RWPE2 (cell line): ENCODE measurements around the gene UFSP1.
A peak's percentile ranks its signal among the peaks of the same experiment; 100 is the strongest.
"Not testable (repeated sequence)": the region's sequence is repeated elsewhere in the genome, so short reads cannot be mapped to it uniquely, and the experiment has no call there.

ENCODE experiments used
- ATAC-seq: fragments of 200-7000 bp; cut with Tn5 transposase; 3 replicates; pipeline ENCODE4 v1.9.1; 2021; ENCODE audit warnings: low read depth
- DNase-seq: peaks from one replicate; pipeline ENCODE4 v3.0.0-alpha.2; 2020; ENCODE audit warnings: low spot score
- H3K27ac ChIP-seq: fragments of 450-650 bp; 2 replicates; pipeline ENCODE4 v1.5.1; 2017; ENCODE audit warnings: mild to moderate bottlenecking; ENCODE audit not compliant: poor library complexity, severe bottlenecking
- H3K27me3 ChIP-seq: fragments of 250-450 bp; sonication (Bioruptor Pico); 2 replicates; pipeline ENCODE4 v1.5.1; 2021; ENCODE audit warnings: mild to moderate bottlenecking, moderate library complexity; ENCODE audit not compliant: insufficient read depth, poor library complexity, severe bottlenecking
- H3K36me3 ChIP-seq: fragments of 250-450 bp; sonication (Bioruptor Pico); 2 replicates; pipeline ENCODE4 v1.5.1; 2020; ENCODE audit warnings: low read depth, mild to moderate bottlenecking, moderate library complexity
- H3K4me1 ChIP-seq: fragments of 250-450 bp; sonication (Bioruptor Pico); 2 replicates; pipeline ENCODE4 v1.5.1; 2021; ENCODE audit warnings: mild to moderate bottlenecking, moderate library complexity; ENCODE audit not compliant: insufficient read depth, poor library complexity, severe bottlenecking
- H3K4me3 ChIP-seq: fragments of 250-450 bp; sonication (Bioruptor Pico); 2 replicates; pipeline ENCODE4 v1.5.1; 2021; ENCODE audit warnings: mild to moderate bottlenecking, moderate library complexity; ENCODE audit not compliant: severe bottlenecking
- H3K9me3 ChIP-seq: fragments of 250-450 bp; sonication (Bioruptor Pico); 2 replicates; pipeline ENCODE4 v1.5.1; 2021; ENCODE audit warnings: mild to moderate bottlenecking, moderate library complexity; ENCODE audit not compliant: severe bottlenecking
- TF ChIP-seq, protein P1 (sequence below): fragments of 450-650 bp; IDR thresholded peaks from one replicate; pipeline ENCODE4 v1.5.1; 2017; ENCODE audit warnings: mild to moderate bottlenecking, moderate library complexity; ENCODE audit not compliant: poor library complexity, severe bottlenecking

Gene UFSP1

DNA sequence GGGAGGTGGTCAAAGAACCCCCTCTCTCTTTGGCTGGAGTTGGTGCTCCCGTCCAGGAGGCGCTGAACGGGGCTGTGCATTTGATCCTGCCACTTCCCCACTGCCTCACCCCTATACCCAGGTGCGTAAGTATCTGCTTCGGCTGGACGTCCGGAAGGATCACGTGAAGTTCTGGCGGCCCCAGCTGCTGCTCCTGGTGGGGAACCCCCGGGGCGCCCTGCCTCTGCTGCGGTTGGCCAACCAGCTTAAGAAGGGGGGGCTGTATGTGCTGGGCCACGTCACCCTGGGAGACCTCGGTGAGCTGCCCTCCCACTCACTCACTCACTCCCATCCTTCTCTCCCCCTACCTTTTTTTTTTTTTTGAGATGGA, 27.9 kb downstream of the UFSP1 start:
- Histone ChIP-seq H3K27me3 (no peaks in the 10 kb centered on the region), H3K4me3 (no peak overlapping the region), H3K9me3 (no peaks in the 10 kb centered on the region), H3K27ac (no peak overlapping the region), H3K4me1 (peaks cover 9% of the 10 kb centered on the region), H3K36me3 (peaks cover 12% of the 10 kb centered on the region)
- TF ChIP-seq, protein P1, sequence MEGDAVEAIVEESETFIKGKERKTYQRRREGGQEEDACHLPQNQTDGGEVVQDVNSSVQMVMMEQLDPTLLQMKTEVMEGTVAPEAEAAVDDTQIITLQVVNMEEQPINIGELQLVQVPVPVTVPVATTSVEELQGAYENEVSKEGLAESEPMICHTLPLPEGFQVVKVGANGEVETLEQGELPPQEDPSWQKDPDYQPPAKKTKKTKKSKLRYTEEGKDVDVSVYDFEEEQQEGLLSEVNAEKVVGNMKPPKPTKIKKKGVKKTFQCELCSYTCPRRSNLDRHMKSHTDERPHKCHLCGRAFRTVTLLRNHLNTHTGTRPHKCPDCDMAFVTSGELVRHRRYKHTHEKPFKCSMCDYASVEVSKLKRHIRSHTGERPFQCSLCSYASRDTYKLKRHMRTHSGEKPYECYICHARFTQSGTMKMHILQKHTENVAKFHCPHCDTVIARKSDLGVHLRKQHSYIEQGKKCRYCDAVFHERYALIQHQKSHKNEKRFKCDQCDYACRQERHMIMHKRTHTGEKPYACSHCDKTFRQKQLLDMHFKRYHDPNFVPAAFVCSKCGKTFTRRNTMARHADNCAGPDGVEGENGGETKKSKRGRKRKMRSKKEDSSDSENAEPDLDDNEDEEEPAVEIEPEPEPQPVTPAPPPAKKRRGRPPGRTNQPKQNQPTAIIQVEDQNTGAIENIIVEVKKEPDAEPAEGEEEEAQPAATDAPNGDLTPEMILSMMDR, result no peak
- ATAC-seq (no peak), DNase-seq (no peak)

DNA sequence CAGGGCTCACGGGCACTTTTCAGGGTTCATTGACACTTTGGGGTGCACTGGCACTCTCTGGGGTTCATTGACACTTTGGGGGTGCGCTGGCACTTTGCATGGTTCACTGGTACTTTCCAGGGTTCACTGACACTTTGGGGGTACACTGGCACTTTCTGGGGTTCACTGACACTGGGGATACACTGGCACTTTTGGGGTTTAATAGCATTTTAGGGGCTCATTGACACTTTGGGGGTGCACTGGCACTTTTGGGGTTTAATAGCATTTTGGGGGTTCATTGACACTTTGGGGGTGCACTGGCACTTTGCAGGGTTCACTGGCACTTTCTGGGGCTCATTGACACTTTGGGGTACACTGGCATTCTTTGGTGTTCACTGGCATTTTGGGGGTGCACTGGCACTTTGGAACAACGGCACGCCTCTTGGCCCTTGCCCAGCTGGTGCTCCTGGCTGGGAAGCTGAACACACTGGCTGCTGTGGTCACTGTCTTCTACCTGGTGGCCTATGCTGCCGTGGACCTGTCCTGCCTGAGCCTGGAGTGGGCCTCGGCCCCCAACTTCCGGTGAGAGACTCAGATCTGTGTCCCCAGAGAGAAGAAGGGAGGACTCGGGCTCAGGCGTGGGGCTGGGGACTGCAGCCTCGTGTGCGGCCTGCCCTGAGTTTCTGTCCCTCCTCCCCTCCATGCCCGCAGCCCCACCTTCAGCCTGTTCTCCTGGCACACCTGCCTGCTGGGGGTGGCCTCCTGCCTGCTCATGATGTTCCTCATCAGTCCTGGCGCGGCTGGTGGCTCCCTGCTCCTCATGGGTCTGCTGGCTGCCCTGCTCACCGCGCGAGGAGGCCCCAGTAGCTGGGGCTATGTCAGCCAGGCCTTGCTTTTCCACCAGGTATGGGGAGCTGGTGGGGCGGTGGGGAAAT, 28.6 kb downstream of the UFSP1 start:
- DNase-seq (peak; percentile 55), ATAC-seq (no peak)
- Histone ChIP-seq H3K4me1 (peaks cover 6% of the 10 kb centered on the region), H3K4me3 (no peak overlapping the region), H3K27me3 (no peaks in the 10 kb centered on the region), H3K27ac (no peak overlapping the region), H3K36me3 (peaks cover 12% of the 10 kb centered on the region), H3K9me3 (no peaks in the 10 kb centered on the region)
- TF ChIP-seq, protein P1, result no peak

GRCh38 chr7:100859856-100860255, 29.7 kb downstream of the UFSP1 start:
- Histone ChIP-seq H3K27ac (no peak overlapping the region), H3K9me3 (no peaks in the 10 kb centered on the region), H3K4me1 (no peaks in the 10 kb centered on the region), H3K4me3 (no peak overlapping the region), H3K36me3 (peaks cover 12% of the 10 kb centered on the region), H3K27me3 (no peaks in the 10 kb centered on the region)
- TF ChIP-seq, protein P1, result no peak
- ATAC-seq (no peak), DNase-seq (no peak)

DNA sequence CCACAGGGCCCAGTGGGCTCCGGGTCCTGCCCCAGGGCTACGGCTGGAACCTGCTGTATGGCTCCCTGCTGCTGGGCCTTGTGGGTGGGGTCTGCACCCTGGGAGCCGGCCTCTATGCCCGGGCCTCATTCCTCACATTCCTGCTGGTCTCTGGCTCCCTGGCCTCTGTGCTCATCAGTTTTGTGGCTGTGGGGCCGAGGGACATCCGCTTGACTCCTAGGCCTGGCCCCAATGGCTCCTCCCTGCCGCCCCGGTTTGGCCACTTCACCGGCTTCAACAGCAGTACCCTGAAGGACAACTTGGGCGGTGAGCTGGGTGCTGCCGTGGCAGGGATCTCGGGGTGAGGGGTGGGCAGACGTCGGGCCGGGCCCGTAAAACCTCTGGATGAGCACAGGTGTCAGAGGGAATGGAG, 32.6 kb downstream of the UFSP1 start:
- Histone ChIP-seq H3K4me3 (no peak overlapping the region), H3K4me1 (peaks cover 3% of the 10 kb centered on the region), H3K27ac (no peak overlapping the region), H3K36me3 (peaks cover 12% of the 10 kb centered on the region), H3K27me3 (no peaks in the 10 kb centered on the region), H3K9me3 (no peaks in the 10 kb centered on the region)
- TF ChIP-seq, protein P1, result no peak
- ATAC-seq (no peak), DNase-seq (no peak)

DNA sequence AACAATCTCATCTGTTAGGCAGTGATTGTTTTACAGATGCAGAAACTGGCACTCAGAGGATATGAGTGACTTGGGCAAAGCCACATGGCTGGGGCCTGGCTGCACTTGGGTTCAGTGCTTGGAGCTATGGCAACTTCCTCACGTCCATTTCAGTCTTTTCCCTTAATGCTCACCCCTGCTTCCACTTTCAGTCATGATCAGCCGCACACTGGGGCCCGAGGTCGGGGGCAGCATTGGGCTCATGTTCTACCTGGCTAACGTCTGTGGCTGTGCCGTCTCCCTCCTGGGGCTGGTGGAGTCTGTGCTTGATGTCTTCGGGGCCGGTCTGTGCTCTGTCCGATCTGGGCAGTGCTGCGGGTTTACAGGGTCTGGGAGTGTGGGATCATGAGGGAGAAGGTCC, 34.0 kb downstream of the UFSP1 start:
- Histone ChIP-seq H3K9me3 (no peaks in the 10 kb centered on the region), H3K4me3 (no peak overlapping the region), H3K4me1 (peaks cover 3% of the 10 kb centered on the region), H3K27ac (no peak overlapping the region), H3K36me3 (peaks cover 8% of the 10 kb centered on the region), H3K27me3 (no peaks in the 10 kb centered on the region)
- TF ChIP-seq, protein P1, result no peak
- ATAC-seq (no peak), DNase-seq (no peak)

GRCh38 chr7:100854899-100855298, 34.6 kb downstream of the UFSP1 start:
- not testable (repeated sequence) for DNase-seq, H3K4me3 ChIP-seq, H3K27me3 ChIP-seq, H3K4me1 ChIP-seq, H3K27ac ChIP-seq, H3K9me3 ChIP-seq, ATAC-seq, H3K36me3 ChIP-seq
